GM19238 (cell line): ENCODE results near the gene MBTPS1.
A peak's percentile ranks its signal among the peaks of the same experiment; 100 is the strongest.

ENCODE experiments used
- DNase-seq: peaks from one replicate; pipeline ENCODE4 v3.0.0; 2011; ENCODE audit warnings: low spot score; ENCODE audit not compliant: insufficient read length

The MBTPS1 gene

DNA sequence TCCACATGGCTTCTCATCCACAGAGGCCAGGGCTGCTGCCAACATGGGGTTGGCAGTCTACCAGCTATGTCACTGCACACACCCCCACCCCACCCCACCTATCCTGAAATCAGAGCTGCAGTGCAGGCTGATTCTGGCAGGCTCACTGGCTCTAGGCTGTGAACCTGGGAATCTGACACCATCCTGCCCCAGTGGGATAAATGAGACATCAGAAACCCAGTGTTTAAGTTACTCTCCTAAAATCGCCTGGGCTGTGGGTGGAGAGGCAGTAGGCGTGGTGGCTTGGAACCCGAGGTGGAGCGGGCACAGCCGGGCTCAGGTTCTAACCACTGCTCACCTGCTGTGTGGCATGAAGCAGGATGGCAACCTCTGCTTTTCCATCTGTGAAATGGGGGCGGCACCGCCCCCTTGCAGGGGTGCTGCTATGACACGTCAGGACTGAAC is 79.7 kb downstream of the MBTPS1 start:
- DNase-seq: no peak

DNA sequence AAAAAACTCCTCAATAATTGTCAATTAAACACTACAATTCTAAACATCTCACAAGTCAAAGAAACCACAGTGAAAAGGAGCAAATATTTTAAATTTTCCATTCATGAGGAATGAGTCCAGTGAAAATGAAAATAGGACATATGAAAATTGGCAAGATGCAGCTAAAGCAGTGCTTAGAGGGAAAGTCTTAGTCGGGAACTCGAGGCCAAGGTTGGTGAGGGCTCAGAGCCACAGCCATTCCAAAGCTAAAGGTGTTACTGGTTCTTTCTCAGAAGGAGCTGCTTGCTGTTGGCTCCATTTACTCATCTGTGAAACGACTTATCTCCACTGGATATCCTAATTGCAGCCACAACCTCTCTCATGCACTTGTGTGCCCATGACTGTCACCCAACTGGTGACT is 80.6 kb downstream of the MBTPS1 start:
- no peak for DNase-seq

DNA sequence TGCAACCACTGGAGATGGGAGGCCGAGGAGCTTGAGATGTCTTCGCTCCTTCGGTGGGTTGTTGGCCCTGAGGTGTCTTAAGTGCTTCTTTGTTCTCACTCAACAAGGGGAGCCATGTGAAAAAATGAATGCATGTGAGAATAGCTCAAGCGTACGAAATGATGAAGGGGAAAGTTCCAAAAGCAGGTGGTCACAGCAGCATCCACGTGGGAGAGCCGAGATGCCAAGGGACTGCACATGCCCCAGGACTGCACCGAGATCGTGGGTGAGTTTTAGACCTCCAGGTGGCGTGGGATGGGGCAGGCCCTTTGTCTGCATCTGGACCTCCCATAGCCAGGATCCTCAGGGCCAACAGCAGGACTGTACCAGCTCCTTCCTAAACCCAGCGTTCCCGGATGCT is 82.2 kb downstream of the MBTPS1 start:
- no peak for DNase-seq

DNA sequence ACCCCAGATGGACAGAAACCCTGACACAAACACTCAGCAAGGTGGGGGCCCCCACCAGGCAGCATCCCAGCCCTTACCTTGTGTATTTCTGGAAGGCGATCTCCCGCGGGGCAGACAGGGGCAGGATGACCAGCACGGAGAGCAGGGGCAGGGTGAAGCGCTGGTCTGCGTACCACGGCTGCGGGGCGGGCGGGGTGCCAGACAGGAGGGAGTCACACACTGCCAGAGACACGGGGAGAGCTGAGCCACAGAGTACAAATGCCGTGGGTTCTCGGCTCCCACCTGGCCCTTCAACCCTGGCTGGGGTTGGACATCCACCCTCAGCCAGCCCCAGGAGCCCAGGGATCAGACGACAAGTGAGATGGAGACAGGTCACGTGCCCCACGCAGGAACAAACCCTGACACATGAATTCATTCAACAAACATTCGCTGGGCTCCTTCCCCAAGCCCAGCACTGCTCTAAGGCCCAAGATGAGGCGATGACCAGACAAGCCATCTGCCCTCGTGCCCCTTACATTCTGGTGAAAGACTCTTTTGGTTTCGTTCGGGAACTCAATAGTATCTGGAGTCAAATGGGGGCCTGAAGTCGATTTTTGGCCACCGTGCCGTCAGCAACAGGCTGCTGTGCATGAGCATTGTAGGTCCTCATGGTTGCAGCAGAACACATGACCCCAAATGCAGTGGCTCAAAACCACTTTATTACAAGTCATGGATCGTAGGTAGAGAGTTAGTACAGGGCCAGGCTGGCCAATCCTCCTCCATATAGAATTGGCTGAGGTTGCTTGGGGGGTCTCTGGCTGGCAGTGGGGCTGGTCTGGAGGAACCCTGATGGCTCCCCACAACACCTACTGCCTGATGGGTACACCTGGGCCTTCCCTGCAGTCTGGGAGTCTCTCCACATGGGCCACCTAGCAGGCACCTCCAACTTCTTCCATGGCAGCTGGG is 83.2 kb downstream of the MBTPS1 start:
- no peak for DNase-seq

DNA sequence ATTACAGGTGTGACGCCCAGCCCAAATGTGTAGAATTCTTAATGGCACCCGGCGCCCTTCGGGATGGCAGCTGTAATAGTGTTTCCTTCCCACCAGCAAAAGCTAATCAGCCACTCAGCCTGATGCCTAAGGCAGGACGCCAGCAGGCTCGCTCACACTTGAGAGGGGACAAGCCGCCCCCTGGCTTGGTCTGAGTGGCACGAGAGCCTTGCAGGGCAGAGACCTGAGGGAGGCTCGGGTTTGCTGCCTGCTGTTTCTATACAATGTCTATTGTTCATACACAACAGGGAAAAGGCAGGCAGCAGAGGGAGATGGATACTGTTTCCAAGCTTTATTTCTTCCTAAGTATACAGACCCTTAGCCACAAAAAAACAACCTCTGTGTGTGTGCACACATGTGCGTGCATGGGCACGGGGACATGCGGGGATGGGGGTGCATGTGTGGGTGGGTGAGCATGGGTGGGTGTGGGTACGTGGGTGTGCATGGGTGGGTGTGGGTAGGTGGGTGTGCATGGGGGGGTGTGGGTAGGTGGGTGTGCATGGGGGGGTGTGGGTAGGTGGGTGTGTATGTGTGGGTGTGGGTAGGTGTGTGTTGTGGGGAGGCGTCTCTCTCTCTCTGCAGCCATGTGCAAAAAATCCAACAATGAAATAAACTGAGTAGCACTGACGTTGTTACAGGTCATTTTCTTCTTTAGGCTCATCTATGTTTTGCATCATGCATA is 84.1 kb downstream of the MBTPS1 start:
- DNase-seq: no peak

- DNase-seq: no peak
Observed at GRCh38 chr16:84031556-84031955, 85.2 kb downstream of the MBTPS1 start.

DNA sequence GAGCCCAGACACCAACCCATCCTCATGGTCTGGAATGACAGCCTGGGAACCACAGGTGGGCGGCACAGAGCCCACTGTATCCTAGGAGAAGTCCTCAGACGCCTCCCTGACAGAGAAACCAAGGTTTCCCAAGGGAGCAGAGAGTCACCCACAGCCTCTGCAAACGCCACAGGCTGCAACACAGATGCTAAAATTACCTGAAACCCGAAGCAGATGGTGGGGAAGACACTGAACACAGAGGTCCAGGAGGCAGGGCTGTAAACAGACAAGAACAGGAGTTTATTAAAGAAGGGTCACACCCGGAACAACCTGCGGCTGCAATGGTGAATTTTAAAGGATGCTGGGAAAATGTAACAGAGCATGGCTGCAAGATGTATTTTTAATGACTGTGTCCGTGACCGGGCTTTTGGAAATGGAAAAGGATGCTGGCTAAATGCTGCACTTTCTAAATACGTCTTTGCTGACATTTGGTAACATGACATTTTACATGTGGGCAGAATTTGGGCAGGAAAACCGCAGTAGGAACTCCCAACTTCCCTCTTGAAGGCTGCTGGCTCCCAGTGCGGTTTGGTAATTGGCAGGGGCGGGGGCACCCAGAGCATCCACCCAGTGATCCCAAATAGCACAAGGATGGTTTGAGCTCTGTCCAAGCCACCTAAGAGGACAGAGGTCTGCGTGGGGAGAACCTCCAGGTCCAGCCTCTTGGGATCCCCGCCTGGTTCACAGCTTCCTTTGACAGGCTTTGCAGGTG is 87.3 kb downstream of the MBTPS1 start:
- no peak for DNase-seq

DNA sequence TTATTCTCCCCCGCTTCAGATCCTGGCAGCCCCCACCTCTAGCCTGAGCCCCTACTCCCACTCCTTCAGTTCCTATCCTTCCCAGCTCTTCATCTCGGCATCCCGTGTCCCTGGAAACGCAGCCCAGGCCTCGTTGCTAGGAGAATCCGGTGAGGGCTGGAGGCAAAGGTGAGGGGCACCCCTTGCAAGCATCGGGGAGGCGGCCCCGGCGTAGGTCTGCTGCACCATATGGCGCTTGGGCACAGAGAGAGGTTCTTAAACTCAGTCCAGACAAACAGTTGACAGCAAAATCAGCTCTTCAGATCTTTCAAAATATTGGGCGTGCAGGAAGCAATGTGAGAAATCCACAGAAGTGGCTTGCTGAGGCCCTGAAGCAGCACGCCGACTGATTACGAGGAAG is 89.1 kb downstream of the MBTPS1 start:
- no peak for DNase-seq

- DNase-seq: no peak
Observed at GRCh38 chr16:84026606-84027005, 90.1 kb downstream of the MBTPS1 start.

DNA sequence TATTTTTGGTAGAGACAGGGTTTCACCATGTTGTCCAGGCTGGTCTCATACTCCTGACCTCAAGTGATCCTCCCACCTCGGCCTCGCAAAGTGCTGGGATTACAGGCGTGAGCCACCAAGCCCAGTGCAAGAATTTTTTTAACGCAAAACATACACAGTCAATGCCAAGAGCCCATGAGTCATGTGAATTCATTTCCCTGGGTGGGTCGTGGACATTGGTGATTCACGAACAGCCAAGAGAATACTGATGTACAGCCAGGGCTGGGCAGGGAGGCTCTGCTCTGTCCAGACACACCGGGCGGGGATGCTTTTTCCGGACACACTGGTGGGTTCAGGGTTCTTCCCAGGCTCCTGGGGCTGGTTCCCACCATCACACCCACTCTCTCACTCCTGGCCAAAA is 91.9 kb downstream of the MBTPS1 start:
- DNase-seq: no peak

- DNase-seq: no peak
Observed at GRCh38 chr16:84022644-84023043, 94.1 kb downstream of the MBTPS1 start.

- DNase-seq: no peak
Observed at GRCh38 chr16:84021488-84021887, 95.3 kb downstream of the MBTPS1 start.

- DNase-seq: no peak
Observed at GRCh38 chr16:84020353-84020752, 96.4 kb downstream of the MBTPS1 start.

DNA sequence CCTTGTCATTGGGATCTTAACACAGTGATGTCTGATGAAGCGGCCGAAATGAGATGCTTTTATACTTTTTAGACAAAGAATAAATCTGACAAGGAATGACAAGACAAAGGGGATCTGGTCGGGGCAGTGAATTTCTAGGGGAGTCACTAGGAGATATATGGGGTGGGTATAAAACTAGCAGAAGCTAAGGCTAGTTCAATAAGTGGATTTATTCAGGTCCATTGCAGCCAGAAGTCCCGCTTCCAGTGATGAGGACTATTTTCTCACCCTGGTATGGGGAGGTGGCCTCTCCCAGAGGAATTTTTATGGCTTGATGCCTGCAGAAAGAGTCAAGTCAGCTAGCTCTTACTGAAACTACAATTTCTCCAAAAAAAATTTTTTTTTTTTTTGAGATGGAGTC is 98.0 kb downstream of the MBTPS1 start:
- DNase-seq: no peak

DNA sequence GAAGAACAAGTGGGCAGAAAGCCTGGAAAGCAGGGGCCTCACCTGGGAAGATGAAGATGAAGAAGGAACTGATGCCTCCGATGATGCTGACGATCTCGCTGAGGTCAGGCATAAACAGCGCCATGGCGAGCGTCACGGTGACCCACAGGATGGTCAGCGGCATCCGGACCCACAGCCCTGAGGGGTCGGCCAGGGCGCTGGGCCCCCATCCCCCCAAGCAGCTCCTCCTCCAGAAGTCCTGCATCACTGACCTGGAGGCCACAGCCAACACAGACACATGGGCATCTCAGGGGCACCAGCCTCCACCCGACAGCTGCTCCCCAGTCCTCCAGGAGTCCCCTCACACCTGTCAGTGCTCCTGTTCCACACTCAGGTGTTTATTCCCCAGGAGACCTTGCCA is 100.3 kb downstream of the MBTPS1 start:
- DNase-seq: no peak

DNA sequence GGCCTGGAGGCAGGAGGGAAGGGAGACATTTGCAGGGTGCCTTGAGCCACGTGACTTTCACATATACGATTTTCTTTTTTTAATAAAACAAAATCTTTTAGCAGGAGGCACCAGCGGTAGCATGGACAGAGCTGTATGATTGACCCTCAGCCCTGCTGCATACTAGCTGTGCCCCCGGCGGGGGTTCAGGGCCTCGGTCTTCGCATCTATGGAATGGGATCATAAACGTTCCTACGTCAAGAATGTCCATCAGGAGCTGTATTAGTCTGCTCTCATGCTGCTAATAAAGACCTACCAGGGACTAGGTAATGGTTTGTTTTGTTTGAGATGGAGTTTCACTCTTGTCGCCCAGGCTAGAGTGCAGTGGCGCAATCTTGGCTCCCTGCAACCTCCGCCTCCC is 101.3 kb downstream of the MBTPS1 start:
- DNase-seq: no peak

DNA sequence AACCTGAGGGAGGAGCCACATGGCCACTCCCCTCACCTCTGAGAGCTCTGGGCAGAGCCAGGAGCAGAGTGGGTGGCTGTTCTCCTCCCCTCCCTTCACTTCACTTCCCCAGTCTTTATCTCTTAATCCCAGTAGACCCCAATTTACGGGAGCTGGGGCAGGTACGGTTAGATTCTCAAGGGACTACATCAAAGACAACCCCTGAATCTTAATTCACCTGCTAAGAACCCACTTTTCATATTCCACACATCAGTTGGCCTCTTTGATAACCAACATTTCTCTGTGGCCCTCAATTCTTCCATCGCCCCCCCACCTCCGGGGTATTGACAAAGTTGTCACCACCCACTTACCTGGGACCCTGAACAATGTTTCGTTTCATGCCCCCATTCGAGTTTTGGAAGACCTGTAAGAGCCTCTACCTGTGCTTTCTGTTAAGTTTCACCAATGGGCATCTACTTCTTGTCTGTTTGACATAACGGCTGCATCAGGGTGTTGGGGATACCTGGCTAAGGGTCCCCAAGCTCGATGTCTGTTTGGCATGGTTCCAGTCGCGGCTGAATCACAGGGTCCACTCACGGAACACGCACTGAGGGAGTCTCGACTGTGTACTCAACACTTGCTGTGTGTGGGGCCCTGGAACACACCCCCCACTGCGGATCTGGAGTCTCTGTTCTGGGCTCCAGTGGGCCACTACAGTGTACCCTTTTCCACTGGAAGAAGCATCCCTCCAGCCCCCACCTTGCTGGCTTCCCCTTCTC is 102.0 kb downstream of the MBTPS1 start:
- no peak for DNase-seq

DNA sequence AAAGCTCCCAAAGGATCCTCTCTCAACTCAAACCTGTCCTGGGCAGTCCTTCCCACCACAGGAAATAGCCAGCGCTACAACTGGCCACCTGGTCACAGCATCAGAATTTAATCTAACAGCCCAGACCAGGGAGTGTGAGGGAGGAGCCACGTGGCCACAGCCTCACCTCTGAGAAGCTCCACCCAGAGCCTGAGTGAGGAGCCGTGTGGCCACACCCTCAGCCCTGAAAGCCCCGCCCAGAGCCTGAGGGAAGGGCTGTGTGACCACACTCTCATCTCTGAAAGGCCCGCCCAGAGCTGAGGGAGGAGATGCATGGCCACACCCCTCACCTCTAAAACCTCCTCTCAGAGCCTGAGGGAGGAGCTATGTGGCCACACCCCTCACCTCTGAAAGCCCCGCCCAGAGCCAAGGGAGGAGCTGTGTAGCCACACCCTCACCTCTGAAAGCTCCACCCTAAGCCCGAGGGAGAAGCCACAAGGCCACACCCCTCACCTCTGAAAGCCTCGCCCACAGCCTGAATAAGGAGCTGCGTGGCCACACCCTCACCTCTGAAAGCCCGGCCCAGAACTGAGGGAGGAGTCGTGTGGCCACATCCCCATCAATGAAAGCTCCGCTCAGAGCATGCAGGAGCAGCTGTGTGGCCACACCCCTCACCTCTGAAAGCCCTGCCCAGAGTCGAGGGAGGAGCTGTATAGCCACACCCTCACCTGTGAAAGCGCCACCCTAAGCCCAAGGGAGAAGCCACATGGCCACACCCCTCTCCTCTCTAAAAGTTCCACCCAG is 102.8 kb downstream of the MBTPS1 start:
- peak; percentile 26 for DNase-seq

DNA sequence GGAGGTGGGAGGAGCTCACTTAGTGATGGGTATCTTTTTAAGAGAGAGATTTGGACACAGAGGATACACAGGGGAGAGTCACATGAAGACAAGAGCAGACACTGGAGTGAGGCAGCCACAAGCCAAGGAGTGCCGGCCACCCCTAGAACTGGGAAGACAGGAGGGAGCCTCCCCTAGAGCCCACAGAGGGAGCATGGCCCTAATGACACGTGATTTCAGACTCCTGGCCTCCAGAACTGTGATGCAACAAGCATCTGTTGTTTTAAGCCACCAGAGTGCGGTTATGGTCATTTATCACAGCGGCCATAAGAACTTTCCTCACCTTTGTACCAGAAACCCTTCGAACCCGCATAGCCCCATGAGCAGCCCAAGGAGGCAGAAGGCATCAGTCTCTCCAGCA is 107.5 kb downstream of the MBTPS1 start:
- no peak for DNase-seq

DNA sequence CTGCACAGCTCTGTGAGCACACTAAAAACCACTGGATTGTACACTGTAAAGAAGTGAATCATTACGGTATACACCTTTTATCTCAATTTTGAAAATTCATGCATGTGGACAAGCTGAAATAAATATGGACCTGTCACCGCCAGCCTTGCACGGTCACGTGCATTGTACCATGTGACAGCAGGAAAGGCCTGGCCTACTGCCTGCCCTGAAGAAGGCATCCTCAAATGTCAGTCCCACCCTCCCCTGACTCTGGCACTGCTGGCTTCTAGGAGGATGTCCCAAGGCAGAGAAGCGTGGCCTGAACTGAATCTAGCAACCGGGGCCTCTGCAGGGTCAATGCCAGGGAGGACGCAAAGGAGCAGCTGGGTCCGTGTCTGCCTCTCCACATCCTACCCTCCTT is 108.8 kb downstream of the MBTPS1 start:
- no peak for DNase-seq
